ENCODE measurements around the gene HTRA1.

The HTRA1 gene

GRCh38 chr10:122559228-122559627, 97.9 kb downstream of the HTRA1 start:
- DNase-seq (ENCODE audit: insufficient read length, low spot score) (no peak), FAIRE-seq (no peak)
- no peak for TF ChIP-seq CTCF (IDR thresholded peaks at IDR 0.05; ENCODE audit: insufficient read depth, missing control alignments)

GRCh38 chr10:122560279-122560804, 99.0 kb downstream of the HTRA1 start, which contains the start of gene DMBT1:
Gene DMBT1, plus strand, starts transcription at chr10:122560754. Its CDS starts 17 bp downstream, at chr10:122560771.
- FAIRE-seq = no peak
- DNase-seq (ENCODE audit: insufficient read length, low spot score) = no peak
- no peak for TF ChIP-seq CTCF (IDR thresholded peaks at IDR 0.05; ENCODE audit: insufficient read depth, missing control alignments)

- no peak for TF ChIP-seq CTCF (IDR thresholded peaks at IDR 0.05; ENCODE audit: insufficient read depth, missing control alignments)
- DNase-seq (ENCODE audit: insufficient read length, low spot score) (no peak), FAIRE-seq (no peak)
Observed at GRCh38 chr10:122561212-122561611, 99.9 kb downstream of the HTRA1 start.

GRCh38 chr10:122561792-122562191, 100.4 kb downstream of the HTRA1 start:
- FAIRE-seq = no peak
- TF ChIP-seq CTCF (IDR thresholded peaks at IDR 0.05; ENCODE audit: insufficient read depth, missing control alignments) = no peak
- DNase-seq (ENCODE audit: insufficient read length, low spot score) = no peak

All from D721Med (cell line).